Osteocyte (in vitro differentiated cells): Measurements from ENCODE around the gene SLC22A6. TPM values are rescaled to one million over a fixed set of nuclear protein-coding genes. Genes with fewer than 3 reads are reported as not detected.

Experiments
- DNase-seq: peaks from one replicate; pipeline ENCODE4 v3.0.0; 2021; ENCODE audit warnings: mixed read lengths; ENCODE audit not compliant: unreplicated experiment; ENCODE audit errors: extremely low spot score
- H3K27ac Mint-ChIP-seq: one replicate; pipeline ENCODE4 v1.8.0; 2021; ENCODE audit warnings: mild to moderate bottlenecking, mixed read lengths; ENCODE audit not compliant: unreplicated experiment
- H3K27me3 Mint-ChIP-seq: one replicate; pipeline ENCODE4 v1.8.0; 2021; ENCODE audit warnings: mixed read lengths; ENCODE audit not compliant: unreplicated experiment
- H3K36me3 Mint-ChIP-seq: one replicate; pipeline ENCODE4 v1.8.0; 2021; ENCODE audit warnings: mixed read lengths; ENCODE audit not compliant: unreplicated experiment
- H3K4me1 Mint-ChIP-seq: one replicate; pipeline ENCODE4 v1.8.0; 2021; ENCODE audit warnings: mixed read lengths; ENCODE audit not compliant: unreplicated experiment
- H3K4me3 Mint-ChIP-seq: one replicate; pipeline ENCODE4 v1.8.0; 2021; ENCODE audit warnings: mild to moderate bottlenecking, moderate library complexity, mixed read lengths; ENCODE audit not compliant: unreplicated experiment
- H3K9me3 Mint-ChIP-seq: one replicate; pipeline ENCODE4 v1.8.0; 2021; ENCODE audit warnings: mixed read lengths; ENCODE audit not compliant: unreplicated experiment
- total RNA-seq: library from RNA; stranded (reverse); gene quantifications from 2 replicates; pipeline ENCODE4 v1.2.1, GENCODE V29; 2021
- TF ChIP-seq, protein P1 (sequence below): fragments of 200-600 bp; sonication (generic); IDR thresholded peaks from 2 replicates; pipeline ENCODE4 v1.5.0; 2021; ENCODE audit warnings: antibody characterized with exemption, mild to moderate bottlenecking, moderate library complexity

Gene SLC22A6
- total RNA-seq, 1 donor from 2014 or later: not detected

DNA sequence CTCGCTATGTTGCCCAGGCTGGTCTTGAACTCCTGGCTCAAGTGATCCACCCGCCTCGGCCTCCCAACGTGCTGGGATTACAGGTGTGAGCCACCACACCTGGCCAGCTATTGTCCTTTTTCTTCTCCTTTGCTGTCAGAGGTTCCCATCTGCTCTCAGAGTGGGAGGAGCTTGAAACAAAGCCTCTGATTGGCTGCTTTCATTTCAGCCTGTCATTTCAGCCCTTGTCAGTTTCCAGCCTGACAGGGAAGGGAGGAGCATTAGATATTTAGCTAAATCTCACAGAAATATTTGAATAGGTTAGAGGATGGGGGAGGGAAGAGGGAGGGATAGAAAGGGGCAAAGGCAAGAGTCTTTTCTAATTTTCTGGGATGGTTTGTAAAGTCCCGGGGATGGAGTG is 8.7 kb downstream of the SLC22A6 start:
- TF ChIP-seq, protein P1, sequence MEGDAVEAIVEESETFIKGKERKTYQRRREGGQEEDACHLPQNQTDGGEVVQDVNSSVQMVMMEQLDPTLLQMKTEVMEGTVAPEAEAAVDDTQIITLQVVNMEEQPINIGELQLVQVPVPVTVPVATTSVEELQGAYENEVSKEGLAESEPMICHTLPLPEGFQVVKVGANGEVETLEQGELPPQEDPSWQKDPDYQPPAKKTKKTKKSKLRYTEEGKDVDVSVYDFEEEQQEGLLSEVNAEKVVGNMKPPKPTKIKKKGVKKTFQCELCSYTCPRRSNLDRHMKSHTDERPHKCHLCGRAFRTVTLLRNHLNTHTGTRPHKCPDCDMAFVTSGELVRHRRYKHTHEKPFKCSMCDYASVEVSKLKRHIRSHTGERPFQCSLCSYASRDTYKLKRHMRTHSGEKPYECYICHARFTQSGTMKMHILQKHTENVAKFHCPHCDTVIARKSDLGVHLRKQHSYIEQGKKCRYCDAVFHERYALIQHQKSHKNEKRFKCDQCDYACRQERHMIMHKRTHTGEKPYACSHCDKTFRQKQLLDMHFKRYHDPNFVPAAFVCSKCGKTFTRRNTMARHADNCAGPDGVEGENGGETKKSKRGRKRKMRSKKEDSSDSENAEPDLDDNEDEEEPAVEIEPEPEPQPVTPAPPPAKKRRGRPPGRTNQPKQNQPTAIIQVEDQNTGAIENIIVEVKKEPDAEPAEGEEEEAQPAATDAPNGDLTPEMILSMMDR: no peak
- DNase-seq: no peak
- Mint-ChIP-seq H3K36me3 (no peaks in the 10 kb centered on the region), H3K4me1 (no peaks in the 10 kb centered on the region), H3K4me3 (no peak overlapping the region), H3K27me3 (no peaks in the 10 kb centered on the region), H3K27ac (no peak overlapping the region), H3K9me3 (no peaks in the 10 kb centered on the region)

- Mint-ChIP-seq H3K4me1 (no peaks in the 10 kb centered on the region), H3K4me3 (no peak overlapping the region), H3K27ac (no peak overlapping the region), H3K27me3 (peaks cover 6% of the 10 kb centered on the region), H3K9me3 (no peaks in the 10 kb centered on the region), H3K36me3 (no peaks in the 10 kb centered on the region)
- no peak for DNase-seq
- TF ChIP-seq, protein P1: peak; percentile 47
These were observed 9.8 kb downstream of the SLC22A6 start for GRCh38 chr11:62974848-62975522.

DNA sequence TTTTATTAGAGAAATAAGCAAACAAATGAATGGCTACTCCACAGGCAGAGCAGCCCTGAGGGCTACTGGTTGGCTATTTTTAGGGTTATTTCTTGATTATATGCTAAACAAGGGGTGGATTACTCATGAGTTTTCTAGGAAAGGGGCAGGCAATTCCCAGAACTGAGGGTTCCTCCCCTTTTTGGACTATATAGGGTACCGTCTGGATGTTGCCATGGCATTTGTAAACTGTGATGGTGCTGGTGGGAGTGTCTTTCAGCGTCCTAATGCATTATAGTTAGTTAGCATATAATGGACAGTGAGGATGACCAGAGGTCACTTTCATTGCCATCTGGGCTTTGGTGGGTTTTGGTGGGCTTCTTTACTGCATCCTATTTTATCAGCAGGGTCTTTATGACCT is 19.2 kb downstream of the SLC22A6 start:
- no peak overlapping the region for H3K27ac Mint-ChIP-seq

GRCh38 chr11:62962391-62962790 is 22.4 kb downstream of the SLC22A6 start:
- Mint-ChIP-seq H3K27me3 (peaks cover 21% of the 10 kb centered on the region), H3K9me3 (no peaks in the 10 kb centered on the region), H3K4me3 (no peak overlapping the region), H3K4me1 (peaks cover 10% of the 10 kb centered on the region), H3K36me3 (no peaks in the 10 kb centered on the region), H3K27ac (no peak overlapping the region)
- TF ChIP-seq, protein P1: no peak
- peak; percentile 8 for DNase-seq

More for the DNA sequence above, 19.2 kb downstream of the SLC22A6 start:
- Mint-ChIP-seq H3K27me3 (peaks cover 47% of the 10 kb centered on the region), H3K4me3 (no peak overlapping the region), H3K36me3 (no peaks in the 10 kb centered on the region), H3K9me3 (no peaks in the 10 kb centered on the region), H3K4me1 (no peaks in the 10 kb centered on the region)
- TF ChIP-seq, protein P1: no peak
- DNase-seq: no peak

DNA sequence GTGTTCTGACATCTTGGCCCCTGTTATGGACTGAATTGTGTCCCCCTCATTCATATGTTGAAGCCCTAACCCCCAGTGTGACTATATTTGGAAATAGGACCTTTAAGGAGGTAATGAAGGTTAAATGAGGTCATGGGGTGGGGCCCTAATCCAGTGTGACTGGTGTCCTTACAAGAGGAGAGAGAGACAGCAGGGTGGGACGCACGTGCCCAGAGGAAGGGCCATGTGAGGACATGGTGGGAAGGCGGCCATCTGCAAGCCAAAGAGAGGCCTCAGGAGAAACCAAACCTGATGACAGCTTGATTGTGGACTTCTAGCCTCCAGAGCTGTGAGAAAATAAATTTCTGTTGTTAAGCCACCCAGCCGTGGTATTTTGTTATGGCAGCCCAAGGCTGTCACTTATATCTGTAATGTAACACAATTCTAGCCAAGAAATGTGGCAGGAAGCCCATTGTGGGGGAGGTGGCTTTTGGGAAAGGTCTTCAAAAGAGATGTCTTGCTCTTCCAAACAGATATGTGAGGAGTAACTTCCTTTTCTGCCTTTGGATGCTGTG is 23.7 kb downstream of the SLC22A6 start:
- peaks cover 10% of the 10 kb centered on the region for H3K4me1 Mint-ChIP-seq
- no peak overlapping the region for H3K4me3 Mint-ChIP-seq
- no peaks in the 10 kb centered on the region for H3K9me3 Mint-ChIP-seq
- peak; percentile 46 for DNase-seq
- no peak overlapping the region for H3K27ac Mint-ChIP-seq
- TF ChIP-seq, protein P1: no peak
- no peaks in the 10 kb centered on the region for H3K36me3 Mint-ChIP-seq
- H3K27me3 Mint-ChIP-seq: peaks cover 9% of the 10 kb centered on the region
